Measurements from ENCODE around the gene RFX2. TPM values are rescaled to one million over a fixed set of nuclear protein-coding genes. Genes with fewer than 3 reads are reported as not detected.

The RFX2 gene
- total and polyA plus RNA-seq, 10 of the 15 experiments (the other 5 are each of a cell fraction or from before 2014, with no cell fraction given): 3.2 to 9.8 (median 4.7) TPM

GRCh38 chr19:5976768-5977167, 133.5 kb downstream of the RFX2 start:
- no TSS peak for BruUV-seq (replicated peaks)
- FAIRE-seq (no peak), DNase-seq (ENCODE audit: low read depth, low spot score) (no peak), ATAC-seq (no peak)
- no peaks in the 10 kb centered on the region for H3K9me3 ChIP-seq (replicated peaks; ENCODE audit: control insufficient read depth, insufficient read depth, low read length)
- SMC1A ChIA-PET (ENCODE audit: uncharacterized antibody, unreplicated experiment): interaction anchor here (1.5 to 4.4 kb wide), 4 partner anchors 9 to 172 kb away, joined by 3 to 13 read pairs (median 7); no protein-coding TSS in a partner anchor
- H3K36me3 ChIP-seq (ENCODE audit: control insufficient read depth in 2 of 2, insufficient read depth in 2 of 2, low read length in 1 of 2): peaks cover 4 to 11% of the 10 kb centered on the region in 2 experiments
- intact Hi-C loops (cut with micrococcal nuclease; ENCODE audit: unreplicated experiment) (no loop called here), in situ Hi-C loops (cut with MboI) (no loop called here)
- H4K20me1 ChIP-seq (ENCODE audit: control insufficient read depth, insufficient read depth): peaks cover 15% of the 10 kb centered on the region; the same call in 1 of the 2 replicates
- H3K4me3 ChIP-seq: peak overlapping the region; percentile 90
- no peaks in the 10 kb centered on the region for H3K27me3 ChIP-seq (replicated peaks in 1 of 2; ENCODE audit: control insufficient read depth in 2 of 2, insufficient read depth in 2 of 2, low read length in 1 of 2)
- CTCF ChIA-PET: interaction anchor here (0.9 to 6.7 kb wide), 3 partner anchors 9 to 11 kb away, joined by 3 to 58 read pairs (median 7); no protein-coding TSS in a partner anchor
- peak overlapping the region; percentile 90 for H3K9ac ChIP-seq (ENCODE audit: control insufficient read depth, insufficient read depth, low read length)
- peak overlapping the region; percentile 24 for H3K27ac ChIP-seq (ENCODE audit: control insufficient read depth, insufficient read depth)
- no peak for TF ChIP-seq ZNF217 (IDR thresholded peaks at IDR 0.05)
- TF ChIP-seq NRF1 (conservative IDR thresholded peaks at IDR 0.05; ENCODE audit: low read depth, low read length): no peak
- no peak for TF ChIP-seq E2F4 (IDR thresholded peaks at IDR 0.05; ENCODE audit: low read depth, low read length)
- TF ChIP-seq LARP7 (IDR thresholded peaks at IDR 0.05): no peak
- no peak for TF ChIP-seq GATAD2B (conservative IDR thresholded peaks at IDR 0.05; ENCODE audit: low read depth)
- no peak for TF ChIP-seq SMAD5 (IDR thresholded peaks at IDR 0.05; ENCODE audit: low read depth)
- TF ChIP-seq FOXM1 (IDR thresholded peaks at IDR 0.05; ENCODE audit: low read depth, low read length): no peak
- no peak for TF ChIP-seq SMAD1 (IDR thresholded peaks at IDR 0.05; ENCODE audit: low read depth, partially characterized antibody)
- TF ChIP-seq STAT1 (conservative IDR thresholded peaks at IDR 0.05): no peak
- no peak for TF ChIP-seq POLR2A (IDR thresholded peaks at IDR 0.05; ENCODE audit: low read depth, low read length)
- no peak for TF ChIP-seq SMC3 (IDR thresholded peaks at IDR 0.05; ENCODE audit: borderline replicate concordance, low read length)
- TF ChIP-seq HCFC1 (IDR thresholded peaks at IDR 0.05; ENCODE audit: low read length): no peak
- TF ChIP-seq MTA2 (IDR thresholded peaks at IDR 0.05; ENCODE audit: low read depth): no peak
- TF ChIP-seq SPI1 (IDR thresholded peaks at IDR 0.05; ENCODE audit: borderline replicate concordance, insufficient read depth, low read depth, low read length): no peak
- no peak for TF ChIP-seq ZNF384 (IDR thresholded peaks at IDR 0.05; ENCODE audit: borderline replicate concordance, low read depth, low read length)
- no peak overlapping the region for H2AFZ ChIP-seq (ENCODE audit: control insufficient read depth, low read depth, low read length)
- 27% methylated on average over 8 of the region's 8 CpGs for WGBS (ENCODE audit: insufficient coverage, insufficient replicate concordance, low lambda C conversion rate, missing lambda C conversion rate)
- peak overlapping the region; percentile 90 for H3K4me2 ChIP-seq (ENCODE audit: control insufficient read depth, insufficient read depth)
- H3K4me1 ChIP-seq (ENCODE audit: control insufficient read depth, insufficient read depth, low read length): peaks cover 21% of the 10 kb centered on the region
- H3K79me2 ChIP-seq (ENCODE audit: control insufficient read depth, insufficient read depth, low read length): peaks cover 75% of the 10 kb centered on the region
- RAD21 ChIA-PET (ENCODE audit: unreplicated experiment): interaction anchor here (3.9 kb wide), 1 partner anchor 9 kb away, joined by 18 read pairs; no protein-coding TSS in a partner anchor
- POLR2A ChIA-PET: no interaction called here
